ENCODE data around the gene DUX4.
"Not testable (repeated sequence)": the region's sequence is repeated elsewhere in the genome, so short reads cannot be mapped to it uniquely, and the experiment has no call there.

- TF ChIP-seq CTCF (conservative IDR thresholded peaks at IDR 0.05); EZH2 (IDR thresholded peaks at IDR 0.05; ENCODE audit: low read depth): not testable (repeated sequence)
Observed at GRCh38 chr4:190179740-190180094, 6.1 kb downstream of the DUX4 start.

Data from PC-9 (cell line).